ENCODE data around the gene ZNF532. TPM values are rescaled to one million over a fixed set of nuclear protein-coding genes. Genes with fewer than 3 reads are reported as not detected.

ZNF532 gene
- total and polyA plus RNA-seq, 9 of the 15 experiments (the other 6 are each of a cell fraction or from before 2014, with no cell fraction given): 0.42 TPM; not detected in 8

- TF ChIP-seq AFF1 (IDR thresholded peaks at IDR 0.05; ENCODE audit: low read depth in 1 of 2, partially characterized antibody in 2 of 2): no peak
Observed at GRCh38 chr18:58960508-58960907, 95.8 kb downstream of the ZNF532 start (continued).

- H3K9me1 ChIP-seq (ENCODE audit: control insufficient read depth, insufficient read depth, low read length): no peaks in the 10 kb centered on the region
- H3K9me3 ChIP-seq (replicated peaks; ENCODE audit: control insufficient read depth, insufficient read depth, low read depth, low read length): no peaks in the 10 kb centered on the region
- BruUV-seq (replicated peaks): no TSS peak
- WGBS (ENCODE audit: insufficient coverage, low coverage, missing lambda C conversion rate): 0% methylated on average over 14 of the region's 14 CpGs
- no peak for FAIRE-seq
- no peak for DNase-seq (ENCODE audit: extremely low read depth in 1 of 4, low spot score in 3 of 4)
- no peaks in the 10 kb centered on the region for H3K36me3 ChIP-seq (ENCODE audit: control insufficient read depth, insufficient read depth, low read length)
- H3K4me1 ChIP-seq (replicated peaks in 1 of 2; ENCODE audit: control insufficient read depth in 2 of 2, insufficient read depth in 2 of 2, low read length in 2 of 2): no peaks in the 10 kb centered on the region
- H4K20me1 ChIP-seq (replicated peaks; ENCODE audit: control insufficient read depth, insufficient read depth, low read length): no peaks in the 10 kb centered on the region
- ChIA-PET POLR2A (no interaction called here), CTCF (ENCODE audit: low intra/inter-chr PET ratio) (no interaction called here)
- H3K9ac ChIP-seq (ENCODE audit: insufficient read depth in 1 of 2, low read depth in 2 of 2, low read length in 2 of 2): no peak overlapping the region
- H2AFZ ChIP-seq (ENCODE audit: low read depth, low read length): no peak overlapping the region
- ATAC-seq: no peak
- no peak overlapping the region for H3K4me3 ChIP-seq
- no peaks in the 10 kb centered on the region; a peak in 1 of 5 replicates for H3K27me3 ChIP-seq (ENCODE audit: control insufficient read depth in 2 of 2, insufficient read depth in 2 of 2, low read length in 2 of 2)
- intact Hi-C loops (cut with micrococcal nuclease): no loop called here
- no peak for TF ChIP-seq CCAR2 (IDR thresholded peaks at IDR 0.05; ENCODE audit: low read depth, low read length)
- TF ChIP-seq GTF2B (IDR thresholded peaks at IDR 0.05; ENCODE audit: extremely low read depth, insufficient read length): no peak
- TF ChIP-seq MYBL2 (IDR thresholded peaks at IDR 0.05; ENCODE audit: low read depth): no peak
- TF ChIP-seq MYBL2 (CRISPR knock-in tag; IDR thresholded peaks at IDR 0.05; ENCODE audit: borderline replicate concordance): no peak
- no peak for TF ChIP-seq GABPB2 (CRISPR knock-in tag; conservative IDR thresholded peaks at IDR 0.05)
- no peak for TF ChIP-seq FUS (optimal IDR thresholded peaks at IDR 0.05; ENCODE audit: low read depth, low read length)
- TF ChIP-seq ZNF655 (CRISPR knock-in tag; IDR thresholded peaks at IDR 0.05): no peak
- no peak overlapping the region for H3K4me2 ChIP-seq (ENCODE audit: insufficient read depth, low read length)
- H3K27ac ChIP-seq (ENCODE audit: extremely low read depth, low read depth, low read length): no peak overlapping the region
- in situ Hi-C loops (cut with MboI): no loop called here
- no peaks in the 10 kb centered on the region for H3K79me2 ChIP-seq (ENCODE audit: control insufficient read depth, insufficient read depth, low read length)
Observed at GRCh38 chr18:58960946-58961722, 96.5 kb downstream of the ZNF532 start.
